Suppressor macrophage treated with lipopolysaccharide for 1 hour (primary cell): ENCODE measurements around the gene ATOH8.

Experiments used
- DNase-seq, 3 donors: peaks; one replicate each; pipeline ENCODE4 v3.0.0-alpha.2; 2020 to 2022

ATOH8 gene

GRCh38 chr2:85755122-85756027 is 1.6 kb downstream of the ATOH8 start:
- peak; percentile 46 to 68 (median 64) for DNase-seq

GRCh38 chr2:85756195-85756594 is 2.4 kb downstream of the ATOH8 start:
- no peak for DNase-seq

- DNase-seq = no peak
Observed at GRCh38 chr2:85756822-85757435, 3.1 kb downstream of the ATOH8 start.

- DNase-seq = no peak
Observed at GRCh38 chr2:85757860-85758259, 4.1 kb downstream of the ATOH8 start.

GRCh38 chr2:85758361-85759256 is 4.8 kb downstream of the ATOH8 start:
- no peak for DNase-seq

- no peak for DNase-seq
Observed at GRCh38 chr2:85759257-85759613, 5.4 kb downstream of the ATOH8 start.

GRCh38 chr2:85760371-85760770 is 6.6 kb downstream of the ATOH8 start:
- peak; percentile 66 to 81 (median 71) for DNase-seq

- no peak for DNase-seq
Observed at GRCh38 chr2:85760872-85761271, 7.1 kb downstream of the ATOH8 start.

GRCh38 chr2:85761512-85761944 is 7.7 kb downstream of the ATOH8 start:
- DNase-seq = no peak

- no peak for DNase-seq
Observed at GRCh38 chr2:85761946-85762345, 8.2 kb downstream of the ATOH8 start.

GRCh38 chr2:85763132-85763531 is 9.3 kb downstream of the ATOH8 start:
- no peak for DNase-seq

- DNase-seq = no peak
Observed at GRCh38 chr2:85763831-85764230, 10.0 kb downstream of the ATOH8 start.

- peak in 2 of 3 donors; percentile 54 to 58 for DNase-seq
Observed at GRCh38 chr2:85765081-85765731, 11.4 kb downstream of the ATOH8 start.

- peak in 1 of 3 donors; percentile 29 for DNase-seq
Observed at GRCh38 chr2:85766229-85766628, 12.4 kb downstream of the ATOH8 start.

GRCh38 chr2:85767803-85768665 is 14.2 kb downstream of the ATOH8 start:
- no peak for DNase-seq

- DNase-seq = no peak
Observed at GRCh38 chr2:85768713-85769112, 14.9 kb downstream of the ATOH8 start.

GRCh38 chr2:85769236-85769982 is 15.6 kb downstream of the ATOH8 start:
- no peak for DNase-seq

GRCh38 chr2:85769983-85770362 is 16.2 kb downstream of the ATOH8 start:
- no peak for DNase-seq

GRCh38 chr2:85770369-85770768 is 16.6 kb downstream of the ATOH8 start:
- DNase-seq = no peak

GRCh38 chr2:85770786-85771409 is 17.1 kb downstream of the ATOH8 start:
- no peak for DNase-seq
